MM.1S (cell line): ENCODE data around the gene LDB1.

ENCODE experiments used
- EZH2 ChIP-seq: fragments of 300-600 bp; sonication (generic); optimal IDR thresholded peaks from 2 replicates; pipeline ENCODE3; 2017; ENCODE audit warnings: low read depth, mild to moderate bottlenecking, antibody characterized with exemption, low read length, mixed read lengths
- EZH2phosphoT487 ChIP-seq: fragments of 300-600 bp; sonication (generic); IDR thresholded peaks from 2 replicates; pipeline ENCODE4 v1.6.1; 2018; ENCODE audit warnings: antibody characterized with exemption, low read length
- TF ChIP-seq, protein P1 (sequence below): fragments of 300-600 bp; sonication (generic); IDR thresholded peaks from 2 replicates; pipeline ENCODE4 v1.5.1; 2016; ENCODE audit warnings: antibody characterized with exemption, low read length, mixed read lengths

DNA sequence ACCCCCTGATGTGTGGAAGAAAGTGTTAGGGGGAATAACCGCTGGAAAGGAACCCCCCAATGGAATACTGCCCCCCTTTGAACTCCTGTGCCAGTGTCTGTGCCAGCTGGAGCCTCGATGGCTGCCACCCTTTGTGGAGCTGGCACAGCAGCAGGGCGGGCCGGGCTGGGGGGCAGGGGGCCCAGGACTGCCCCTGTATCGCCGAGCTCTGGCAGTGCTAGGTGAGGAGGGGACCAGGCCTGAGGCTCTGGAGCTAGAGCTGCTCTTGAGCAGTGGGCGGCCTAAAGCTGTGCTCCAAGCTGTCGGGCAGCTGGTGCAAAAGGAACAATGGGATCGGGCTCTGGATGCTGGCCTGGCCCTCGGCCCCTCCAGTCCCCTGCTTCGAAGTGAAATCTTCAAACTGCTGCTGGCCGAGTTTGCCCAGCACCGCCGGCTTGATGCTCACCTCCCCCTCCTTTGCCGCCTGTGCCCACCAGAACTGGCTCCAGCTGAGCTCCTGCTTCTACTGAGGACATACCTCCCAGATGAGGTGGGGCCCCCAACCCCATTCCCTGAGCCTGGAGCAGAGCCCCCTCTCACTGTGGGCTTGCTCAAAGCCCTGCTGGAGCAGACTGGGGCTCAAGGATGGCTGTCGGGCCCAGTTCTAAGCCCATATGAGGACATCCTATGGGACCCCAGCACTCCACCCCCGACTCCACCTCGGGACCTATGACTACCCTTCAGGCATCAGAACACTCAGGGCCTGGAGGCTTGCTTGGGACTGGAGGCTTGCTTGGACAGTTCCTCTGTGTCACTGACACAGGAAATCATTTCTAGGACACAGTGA, 52.9 kb downstream of the LDB1 start:
- TF ChIP-seq, protein P1, sequence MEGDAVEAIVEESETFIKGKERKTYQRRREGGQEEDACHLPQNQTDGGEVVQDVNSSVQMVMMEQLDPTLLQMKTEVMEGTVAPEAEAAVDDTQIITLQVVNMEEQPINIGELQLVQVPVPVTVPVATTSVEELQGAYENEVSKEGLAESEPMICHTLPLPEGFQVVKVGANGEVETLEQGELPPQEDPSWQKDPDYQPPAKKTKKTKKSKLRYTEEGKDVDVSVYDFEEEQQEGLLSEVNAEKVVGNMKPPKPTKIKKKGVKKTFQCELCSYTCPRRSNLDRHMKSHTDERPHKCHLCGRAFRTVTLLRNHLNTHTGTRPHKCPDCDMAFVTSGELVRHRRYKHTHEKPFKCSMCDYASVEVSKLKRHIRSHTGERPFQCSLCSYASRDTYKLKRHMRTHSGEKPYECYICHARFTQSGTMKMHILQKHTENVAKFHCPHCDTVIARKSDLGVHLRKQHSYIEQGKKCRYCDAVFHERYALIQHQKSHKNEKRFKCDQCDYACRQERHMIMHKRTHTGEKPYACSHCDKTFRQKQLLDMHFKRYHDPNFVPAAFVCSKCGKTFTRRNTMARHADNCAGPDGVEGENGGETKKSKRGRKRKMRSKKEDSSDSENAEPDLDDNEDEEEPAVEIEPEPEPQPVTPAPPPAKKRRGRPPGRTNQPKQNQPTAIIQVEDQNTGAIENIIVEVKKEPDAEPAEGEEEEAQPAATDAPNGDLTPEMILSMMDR = no peak
- no peak for TF ChIP-seq EZH2
- no peak for TF ChIP-seq EZH2phosphoT487
